Spleen (tissue), 7 donors: ENCODE data around the gene CFAP77.

ENCODE experiments used
- CTCF ChIP-seq, 11 experiments: fragments of 200-600 bp in 7 of 11; fragments of 450-650 bp in 4 of 11; sonication (generic) in 4 of 11; IDR thresholded peaks in 8 of 11; conservative IDR thresholded peaks in 3 of 11; 1 replicate in 7 of 11; 2 replicates in 4 of 11; pipeline versions ENCODE4 v1.4.0 to v1.8.0; 2016 to 2021; ENCODE audit warnings: antibody characterized with exemption in 11 of 11, inconsistent platforms in 4 of 11, mild to moderate bottlenecking in 1 of 11
- POLR2A ChIP-seq, 3 donors: fragments of 450-650 bp; IDR thresholded peaks; one replicate each; pipeline ENCODE4 v1.5.1; 2017; ENCODE audit warnings: antibody characterized with exemption in 3 of 3, mild to moderate bottlenecking in 1 of 3
- POLR2AphosphoS5 ChIP-seq, 3 donors: sonication (generic); formaldehyde crosslinking; IDR thresholded peaks; one replicate each; pipeline ENCODE4 v1.5.1; 2017; ENCODE audit warnings: antibody characterized with exemption in 3 of 3
- donor health status: DM: no; HTN: no; CAD: no; lungs with moderate emphysema.
- donor health status: DM: no; HTN: no; CAD: no.
- donor health status: DM: no; HTN: no; CAD: no.

- TF ChIP-seq CTCF (IDR thresholded peaks at IDR 0.05 in 8 of 11, conservative IDR thresholded peaks at IDR 0.05 in 3 of 11) (no peak), POLR2A (IDR thresholded peaks at IDR 0.05) (no peak), POLR2AphosphoS5 (IDR thresholded peaks at IDR 0.05) (no peak)
Observed at GRCh38 chr9:132430998-132431397, 21.0 kb downstream of the CFAP77 start.
